HG03066 (cell line): ENCODE measurements around the gene SCN10A.

ENCODE experiments used
- ATAC-seq: cut with Tn5 transposase; IDR thresholded peaks from one replicate; pipeline ENCODE4 v1.9.1; 2021; ENCODE audit warnings: low read depth; ENCODE audit not compliant: unreplicated experiment

The SCN10A gene

GRCh38 chr3:38816026-38816425 is at the start of gene SCN10A:
SCN10A (minus strand) TSS chr3:38816217; CDS start chr3:38794010, 22,207 bp downstream.
- ATAC-seq, result no peak

GRCh38 chr3:38853011-38853410 is 37.0 kb upstream of the SCN10A start:
- ATAC-seq, result no peak

GRCh38 chr3:38843898-38844297 is 27.9 kb upstream of the SCN10A start:
- no peak for ATAC-seq

GRCh38 chr3:38842266-38842965 is 26.4 kb upstream of the SCN10A start:
- ATAC-seq, result no peak

- no peak for ATAC-seq
Observed at GRCh38 chr3:38840987-38841386, 25.0 kb upstream of the SCN10A start.

GRCh38 chr3:38837358-38837757 is 21.3 kb upstream of the SCN10A start:
- ATAC-seq, result no peak

GRCh38 chr3:38836561-38836960 is 20.5 kb upstream of the SCN10A start:
- ATAC-seq, result no peak

- ATAC-seq, result no peak
Observed at GRCh38 chr3:38835939-38836338, 19.9 kb upstream of the SCN10A start.

- no peak for ATAC-seq
Observed at GRCh38 chr3:38834717-38835116, 18.7 kb upstream of the SCN10A start.

- no peak for ATAC-seq
Observed at GRCh38 chr3:38834110-38834509, 18.1 kb upstream of the SCN10A start.

- no peak for ATAC-seq
Observed at GRCh38 chr3:38829404-38829803, 13.4 kb upstream of the SCN10A start.

- no peak for ATAC-seq
Observed at GRCh38 chr3:38828681-38829080, 12.7 kb upstream of the SCN10A start.

- ATAC-seq, result no peak
Observed at GRCh38 chr3:38827791-38828190, 11.8 kb upstream of the SCN10A start.

- no peak for ATAC-seq
Observed at GRCh38 chr3:38826001-38826400, 10.0 kb upstream of the SCN10A start.

- ATAC-seq, result no peak
Observed at GRCh38 chr3:38824349-38824748, 8.3 kb upstream of the SCN10A start.

GRCh38 chr3:38823722-38824121 is 7.7 kb upstream of the SCN10A start:
- no peak for ATAC-seq

- no peak for ATAC-seq
Observed at GRCh38 chr3:38823186-38823585, 7.2 kb upstream of the SCN10A start.

- ATAC-seq, result no peak
Observed at GRCh38 chr3:38811822-38812221, 4.2 kb downstream of the SCN10A start.

GRCh38 chr3:38805765-38806386 is 10.1 kb downstream of the SCN10A start:
- ATAC-seq, result no peak

- ATAC-seq, result no peak
Observed at GRCh38 chr3:38805004-38805403, 11.0 kb downstream of the SCN10A start.

- ATAC-seq, result no peak
Observed at GRCh38 chr3:38800511-38800910, 15.5 kb downstream of the SCN10A start.

GRCh38 chr3:38793721-38794120 is 22.3 kb downstream of the SCN10A start:
- no peak for ATAC-seq
